Measurements from ENCODE around the gene FBLL1. TPM values are rescaled to one million over a fixed set of nuclear protein-coding genes. Genes with fewer than 3 reads are reported as not detected.
A peak's percentile ranks its signal among the peaks of the same experiment; 100 is the strongest.
"Not testable (repeated sequence)": the region's sequence is repeated elsewhere in the genome, so short reads cannot be mapped to it uniquely, and the experiment has no call there.

The FBLL1 gene
- total and polyA plus RNA-seq, 5 donors: 0.09 TPM; not detected in 4

DNA sequence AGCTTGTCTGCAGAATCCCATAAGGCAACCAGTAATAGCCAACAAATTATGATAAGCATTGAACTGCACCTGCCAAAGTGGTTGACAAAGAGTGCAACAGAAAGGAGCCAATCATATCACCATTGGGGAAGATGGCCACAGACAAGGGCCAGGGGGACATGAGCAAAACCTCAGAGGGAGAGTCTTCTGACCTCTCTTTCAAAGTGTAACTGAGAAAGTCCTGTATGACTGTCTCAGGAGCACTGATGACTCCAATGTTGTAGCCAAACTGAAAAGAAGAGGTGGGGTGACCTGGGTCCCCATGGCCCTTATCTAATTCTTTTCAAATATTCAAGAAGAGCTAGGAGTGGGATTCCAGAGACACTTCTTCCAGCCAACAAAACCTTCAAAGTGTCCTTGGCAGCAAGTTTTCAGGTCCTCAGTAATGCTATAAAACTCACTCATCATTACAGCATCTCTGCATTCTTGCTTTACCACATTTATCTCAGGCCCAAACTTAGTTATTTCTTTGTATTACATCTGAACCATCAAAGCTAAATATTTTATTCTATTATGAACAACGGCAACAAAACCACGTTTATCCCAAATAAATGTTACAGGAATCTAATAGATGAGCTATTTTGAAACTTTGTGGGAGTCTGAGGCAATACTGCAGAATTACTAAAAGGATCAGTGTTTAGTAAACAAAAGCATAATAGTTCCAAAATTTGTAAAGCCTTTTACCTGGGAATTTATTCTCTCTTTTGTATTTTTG lies 24.4 kb downstream of the FBLL1 start:
- no peak for DNase-seq
- 88% methylated on average over 2 of the region's 2 CpGs for WGBS
- Histone ChIP-seq H3K4me1 (ENCODE audit: control insufficient read depth, insufficient read depth, low read length) (peaks cover 5% of the 10 kb centered on the region), H3K9me3 (ENCODE audit: control insufficient read depth, low read length) (no peaks in the 10 kb centered on the region), H3K4me3 (ENCODE audit: low read length) (no peak overlapping the region), H3K27ac (ENCODE audit: low read length) (no peak overlapping the region), H3K27me3 (ENCODE audit: control insufficient read depth, insufficient read depth) (no peaks in the 10 kb centered on the region)
- intact Hi-C loops (cut with DNase I): no loop called here
- ATAC-seq: no peak

DNA sequence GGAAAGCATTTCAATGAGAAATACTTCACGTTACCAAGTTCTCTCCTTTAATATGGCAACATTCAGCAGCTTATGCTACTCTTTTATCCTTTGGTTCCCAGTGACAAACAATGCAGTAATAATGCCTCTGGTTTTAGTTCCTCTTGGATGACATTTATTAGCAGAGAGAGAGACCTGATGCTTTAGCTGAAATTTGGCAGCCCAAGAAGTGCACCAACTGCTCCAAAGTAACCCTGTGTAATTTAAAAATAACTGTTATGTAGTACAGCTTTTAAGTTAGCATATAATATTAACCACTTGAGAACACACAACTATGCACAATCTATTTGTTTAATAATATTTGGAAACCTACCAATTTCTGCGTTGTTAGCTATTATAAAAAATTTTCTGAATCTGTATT lies 28.3 kb downstream of the FBLL1 start:
- 95% methylated on average over 2 of the region's 2 CpGs for WGBS
- DNase-seq (no peak), ATAC-seq (no peak)
- Histone ChIP-seq H3K9me3 (ENCODE audit: control insufficient read depth, low read length) (no peaks in the 10 kb centered on the region), H3K27me3 (ENCODE audit: control insufficient read depth, insufficient read depth) (no peaks in the 10 kb centered on the region), H3K4me1 (ENCODE audit: control insufficient read depth, insufficient read depth, low read length) (peaks cover 4% of the 10 kb centered on the region), H3K4me3 (ENCODE audit: low read length) (no peak overlapping the region), H3K27ac (ENCODE audit: low read length) (no peak overlapping the region)
- intact Hi-C loops (cut with DNase I): no loop called here

DNA sequence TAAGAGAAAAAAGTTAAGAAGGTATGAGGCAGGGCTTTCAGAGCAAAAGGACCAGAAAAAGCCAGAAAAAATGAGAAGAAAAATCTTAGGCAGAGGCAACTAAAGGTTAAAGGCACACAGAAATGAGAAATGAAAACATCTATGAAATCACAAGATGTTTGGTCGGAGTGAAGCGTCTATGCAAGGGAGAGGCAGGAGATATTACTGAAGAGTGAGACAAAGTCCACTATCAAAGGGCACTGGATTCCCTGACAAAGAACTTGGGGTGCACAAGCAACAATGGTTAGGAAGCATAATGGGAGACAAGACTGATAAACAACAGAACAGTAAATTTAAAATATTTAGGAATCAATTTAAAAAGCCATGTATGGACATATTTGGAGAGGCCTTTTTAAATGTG lies 33.2 kb downstream of the FBLL1 start:
- no peak overlapping the region for H3K27ac ChIP-seq (ENCODE audit: low read length)
- H3K4me1 ChIP-seq (ENCODE audit: control insufficient read depth, insufficient read depth, low read length): no peaks in the 10 kb centered on the region
- H3K9me3 ChIP-seq (ENCODE audit: control insufficient read depth, low read length): no peaks in the 10 kb centered on the region
- WGBS: 70% methylated on average over 2 of the region's 2 CpGs
- H3K27me3 ChIP-seq (ENCODE audit: control insufficient read depth, insufficient read depth): no peaks in the 10 kb centered on the region
- ATAC-seq (no peak), DNase-seq (no peak)
- intact Hi-C loops (cut with DNase I): no loop called here
- H3K4me3 ChIP-seq (ENCODE audit: low read length): no peak overlapping the region

DNA sequence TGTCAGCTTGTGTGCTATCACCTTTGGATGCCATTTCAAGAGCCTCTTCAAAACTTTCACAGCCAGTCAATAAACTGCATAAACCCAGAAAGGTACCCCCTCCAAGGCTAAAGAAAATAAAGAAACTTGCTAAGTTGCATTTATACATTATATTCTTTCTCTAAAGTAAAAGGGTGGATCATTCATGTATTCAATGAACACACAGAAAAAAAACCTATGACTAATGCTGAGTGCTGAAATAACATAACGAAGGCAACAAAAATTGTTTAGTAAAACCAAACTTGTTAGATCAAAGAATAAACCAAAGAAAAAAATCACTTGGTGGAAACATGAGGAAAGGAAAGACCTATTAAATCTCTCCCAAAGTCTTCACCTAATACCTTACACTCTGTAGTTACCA lies 34.9 kb downstream of the FBLL1 start:
- no peaks in the 10 kb centered on the region for H3K4me1 ChIP-seq (ENCODE audit: control insufficient read depth, insufficient read depth, low read length)
- no peak overlapping the region for H3K4me3 ChIP-seq (ENCODE audit: low read length)
- intact Hi-C loops (cut with DNase I): no loop called here
- WGBS: 92% methylated on average over 1 of the region's 1 CpG
- H3K27ac ChIP-seq (ENCODE audit: low read length): no peak overlapping the region
- no peaks in the 10 kb centered on the region for H3K9me3 ChIP-seq (ENCODE audit: control insufficient read depth, low read length)
- no peaks in the 10 kb centered on the region for H3K27me3 ChIP-seq (ENCODE audit: control insufficient read depth, insufficient read depth)
- DNase-seq (no peak), ATAC-seq (no peak)

DNA sequence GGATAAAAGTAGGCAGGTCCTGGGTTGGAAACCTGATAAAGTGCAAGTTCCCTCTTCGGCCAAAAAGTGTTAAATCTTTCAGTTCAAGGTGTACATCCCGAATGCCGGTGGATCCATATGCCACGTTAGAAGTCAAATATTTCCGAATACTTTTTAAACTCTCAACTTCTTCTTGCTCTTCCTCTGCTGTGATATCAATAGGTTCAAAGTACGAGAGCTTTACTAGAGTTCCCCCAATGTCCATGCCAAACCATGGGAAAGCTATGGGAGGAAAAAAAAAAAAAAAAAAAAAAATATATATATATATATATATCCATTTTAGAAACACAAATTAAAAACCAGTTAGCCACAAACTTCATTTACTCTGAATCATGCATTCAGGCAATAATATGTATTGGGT lies 39.6 kb downstream of the FBLL1 start:
- ATAC-seq (no peak), DNase-seq (no peak)
- H3K4me3 ChIP-seq (ENCODE audit: low read length): no peak overlapping the region
- H3K4me1 ChIP-seq (ENCODE audit: control insufficient read depth, insufficient read depth, low read length): peaks cover 3% of the 10 kb centered on the region
- intact Hi-C loops (cut with DNase I): no loop called here
- H3K9me3 ChIP-seq (ENCODE audit: control insufficient read depth, low read length): no peaks in the 10 kb centered on the region
- 94% methylated on average over 6 of the region's 6 CpGs for WGBS
- no peak overlapping the region for H3K27ac ChIP-seq (ENCODE audit: low read length)
- H3K27me3 ChIP-seq (ENCODE audit: control insufficient read depth, insufficient read depth): no peaks in the 10 kb centered on the region

DNA sequence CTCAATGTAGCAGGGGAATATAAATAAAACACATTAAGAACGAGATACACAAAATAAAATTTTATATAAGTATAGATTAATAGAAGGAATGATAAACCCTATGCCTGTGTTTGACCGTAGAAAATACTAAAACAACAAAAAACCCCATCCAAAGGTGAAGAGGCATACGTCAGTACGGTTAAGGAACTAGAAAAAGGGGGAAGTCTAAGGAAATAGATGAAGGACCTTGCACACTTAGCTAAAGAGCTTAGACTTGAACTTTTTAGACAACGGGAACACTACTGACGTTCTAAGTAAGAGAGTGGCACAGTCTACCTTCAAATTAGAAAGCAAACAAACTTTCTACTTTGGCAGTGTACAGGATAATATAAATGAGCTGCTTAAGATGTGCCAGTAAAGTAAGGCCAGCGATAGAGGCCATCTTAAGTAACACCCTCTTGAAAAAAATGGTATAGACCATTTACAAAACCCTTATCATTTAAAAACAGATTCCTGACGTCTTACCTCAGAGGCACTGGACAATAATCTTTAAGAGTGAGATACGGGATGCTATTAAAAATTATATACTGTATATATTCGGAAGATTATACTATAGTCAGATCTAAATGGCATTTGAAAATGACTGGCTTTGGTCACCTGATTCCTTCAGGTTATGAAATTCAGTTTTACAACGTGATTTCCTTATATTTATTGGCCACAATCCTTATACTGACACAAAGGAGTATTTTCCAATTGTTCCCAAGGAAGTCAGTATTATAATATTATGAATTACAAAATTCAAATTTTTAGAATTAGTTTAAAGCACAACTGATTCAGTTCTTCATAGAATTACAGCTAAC lies 41.6 kb downstream of the FBLL1 start:
- no peaks in the 10 kb centered on the region for H3K9me3 ChIP-seq (ENCODE audit: control insufficient read depth, low read length)
- WGBS: 84% methylated on average over 11 of the region's 11 CpGs
- H3K4me3 ChIP-seq (ENCODE audit: low read length): no peak overlapping the region
- peaks cover 3% of the 10 kb centered on the region for H3K4me1 ChIP-seq (ENCODE audit: control insufficient read depth, insufficient read depth, low read length)
- no peak overlapping the region for H3K27ac ChIP-seq (ENCODE audit: low read length)
- ATAC-seq (no peak), DNase-seq (no peak)
- intact Hi-C loops (cut with DNase I): no loop called here
- H3K27me3 ChIP-seq (ENCODE audit: control insufficient read depth, insufficient read depth): no peaks in the 10 kb centered on the region

DNA sequence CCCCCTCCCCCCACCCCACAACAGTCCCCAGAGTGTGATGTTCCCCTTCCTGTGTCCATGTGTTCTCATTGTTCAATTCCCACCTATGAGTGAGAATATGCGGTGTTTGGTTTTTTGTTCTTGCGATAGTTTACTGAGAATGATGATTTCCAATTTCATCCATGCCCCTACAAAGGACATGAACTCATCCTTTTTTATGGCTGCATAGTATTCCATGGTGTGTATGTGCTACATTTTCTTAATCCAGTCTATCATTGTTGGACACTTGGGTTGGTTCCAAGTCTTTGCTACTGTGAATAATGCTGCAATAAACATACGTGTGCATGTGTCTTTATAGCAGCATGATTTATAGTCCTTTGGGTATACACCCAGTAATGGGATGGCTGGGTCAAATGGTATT lies 44.6 kb downstream of the FBLL1 start:
- H3K4me1 ChIP-seq (ENCODE audit: control insufficient read depth, insufficient read depth, low read length); DNase-seq; H3K27ac ChIP-seq (ENCODE audit: low read length); intact Hi-C loops (cut with DNase I); H3K27me3 ChIP-seq (ENCODE audit: control insufficient read depth, insufficient read depth); ATAC-seq; H3K4me3 ChIP-seq (ENCODE audit: low read length); H3K9me3 ChIP-seq (ENCODE audit: control insufficient read depth, low read length): not testable (repeated sequence)
- WGBS: 97% methylated on average over 1 of the region's 3 CpGs

DNA sequence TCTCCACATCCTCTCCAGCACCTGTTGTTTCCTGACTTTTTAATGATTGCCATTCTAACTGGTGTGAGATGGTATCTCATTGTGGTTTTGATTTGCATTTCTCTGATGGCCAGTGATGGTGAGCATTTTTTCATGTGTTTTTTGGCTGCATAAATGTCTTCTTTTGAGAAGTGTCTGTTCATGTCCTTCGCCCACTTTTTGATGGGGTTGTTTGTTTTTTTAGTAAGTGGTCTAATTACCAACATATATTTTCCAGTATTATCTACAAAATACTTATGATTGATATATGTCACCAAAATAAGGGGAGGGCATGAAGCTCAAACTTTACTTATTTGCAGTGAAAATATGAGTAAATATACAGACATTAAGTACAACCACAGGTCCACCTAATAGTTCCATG lies 45.1 kb downstream of the FBLL1 start:
- H3K9me3 ChIP-seq (ENCODE audit: control insufficient read depth, low read length); H3K4me1 ChIP-seq (ENCODE audit: control insufficient read depth, insufficient read depth, low read length); H3K27ac ChIP-seq (ENCODE audit: low read length); H3K27me3 ChIP-seq (ENCODE audit: control insufficient read depth, insufficient read depth); H3K4me3 ChIP-seq (ENCODE audit: low read length); ATAC-seq; intact Hi-C loops (cut with DNase I); DNase-seq: not testable (repeated sequence)
- WGBS: 98% methylated on average over 1 of the region's 1 CpG

DNA sequence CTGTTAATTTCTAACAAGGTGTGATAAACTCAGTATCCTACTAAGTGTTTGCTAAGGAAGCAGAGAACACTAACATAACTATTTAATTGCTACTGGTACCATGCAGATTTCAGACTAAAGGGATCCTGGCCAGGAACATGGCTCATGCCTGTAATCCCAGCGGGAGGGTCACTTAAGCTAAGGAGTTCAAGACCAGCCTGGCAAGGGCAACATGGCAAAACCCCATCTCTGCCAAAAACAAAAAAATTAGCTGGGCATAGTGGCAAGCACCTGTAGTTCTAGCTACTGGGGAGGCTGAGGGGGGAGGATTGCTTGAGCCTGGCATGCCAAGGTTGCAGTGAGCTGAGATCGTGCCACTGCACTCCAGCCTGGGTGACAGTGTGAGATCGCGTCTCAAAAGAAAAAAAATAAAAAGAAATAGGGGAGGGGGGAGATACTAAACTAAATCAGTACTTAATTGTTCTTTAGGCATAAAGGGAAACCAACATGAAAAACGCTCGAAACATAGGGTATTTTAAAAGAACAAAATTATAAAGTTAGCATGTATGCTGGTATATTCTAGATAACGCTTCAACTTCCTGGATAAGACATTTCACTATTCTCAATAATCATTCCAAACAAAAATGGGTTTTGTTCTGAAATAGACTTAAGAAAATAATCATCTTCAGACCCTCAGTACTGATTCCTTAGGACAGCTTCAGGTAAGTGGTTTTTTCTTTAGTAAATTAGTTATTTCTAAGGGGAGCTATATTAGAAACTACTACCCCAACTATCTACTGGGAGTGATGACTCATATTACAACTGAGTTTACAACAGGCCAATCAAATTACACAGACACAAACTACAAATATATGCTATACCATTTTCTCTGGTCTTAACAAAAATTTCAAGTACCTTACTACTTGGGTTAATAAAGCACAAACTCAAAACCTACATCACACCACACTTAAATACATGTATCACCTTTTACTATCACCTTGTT lies 46.6 kb downstream of the FBLL1 start:
- DNase-seq (no peak), ATAC-seq (no peak)
- Histone ChIP-seq H3K4me1 (ENCODE audit: control insufficient read depth, insufficient read depth, low read length) (peaks cover 3% of the 10 kb centered on the region), H3K27me3 (ENCODE audit: control insufficient read depth, insufficient read depth) (no peaks in the 10 kb centered on the region), H3K9me3 (ENCODE audit: control insufficient read depth, low read length) (no peaks in the 10 kb centered on the region), H3K27ac (ENCODE audit: low read length) (no peak overlapping the region), H3K4me3 (ENCODE audit: low read length) (no peak overlapping the region)
- 82% methylated on average over 7 of the region's 7 CpGs for WGBS
- intact Hi-C loops (cut with DNase I): no loop called here

DNA sequence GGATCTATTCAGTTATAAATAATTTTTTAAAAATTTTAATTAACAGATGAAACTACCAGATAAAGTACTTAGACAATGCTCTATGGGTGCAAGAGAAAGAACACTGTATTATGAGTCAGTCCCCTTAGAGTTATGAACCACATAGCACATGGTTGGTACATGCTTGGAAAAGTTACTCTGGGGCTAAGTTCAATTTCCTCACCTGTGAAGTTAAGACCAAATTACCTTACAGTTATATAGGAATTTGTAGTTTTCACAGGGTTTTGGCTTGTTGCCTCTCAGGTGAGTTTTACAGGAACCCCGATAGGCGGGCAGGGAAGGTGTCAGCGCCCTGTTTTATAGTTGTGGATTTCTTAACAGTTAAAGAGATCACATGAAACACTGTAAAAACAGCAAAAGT lies 48.9 kb downstream of the FBLL1 start:
- ATAC-seq (no peak), DNase-seq (no peak)
- WGBS: 17% methylated on average over 3 of the region's 3 CpGs
- H3K27ac ChIP-seq (ENCODE audit: low read length): peak overlapping the region; percentile 17
- H3K4me1 ChIP-seq (ENCODE audit: control insufficient read depth, insufficient read depth, low read length): no peaks in the 10 kb centered on the region
- H3K9me3 ChIP-seq (ENCODE audit: control insufficient read depth, low read length): no peaks in the 10 kb centered on the region
- peak overlapping the region; percentile 96 for H3K4me3 ChIP-seq (ENCODE audit: low read length)
- H3K27me3 ChIP-seq (ENCODE audit: control insufficient read depth, insufficient read depth): no peaks in the 10 kb centered on the region
- intact Hi-C loops (cut with DNase I): no loop called here
